ENCODE measurements around the gene STRADB.

The STRADB gene

GRCh38 chr2:201500534-201500933 is 49.0 kb downstream of the STRADB start:
- no peak overlapping the region for H3K27ac ChIP-seq
- H3K36me3 ChIP-seq, result no peaks in the 10 kb centered on the region
- no peaks in the 10 kb centered on the region for H3K27me3 ChIP-seq (ENCODE audit: insufficient read depth, low read depth, severe bottlenecking)
- DNase-seq, result no peak
- TF ChIP-seq CTCF (IDR thresholded peaks at IDR 0.05; ENCODE audit: low read depth, low read length), result no peak
- H3K9me3 ChIP-seq (ENCODE audit: severe bottlenecking), result peaks cover 9% of the 10 kb centered on the region
- no peak overlapping the region for H3K4me3 ChIP-seq (ENCODE audit: low read depth, low read length)

GRCh38 chr2:201502713-201503112 is 51.2 kb downstream of the STRADB start:
- no peak overlapping the region for H3K27ac ChIP-seq
- no peak for TF ChIP-seq CTCF (IDR thresholded peaks at IDR 0.05; ENCODE audit: low read depth, low read length)
- no peaks in the 10 kb centered on the region for H3K27me3 ChIP-seq (ENCODE audit: insufficient read depth, low read depth, severe bottlenecking)
- H3K9me3 ChIP-seq (ENCODE audit: severe bottlenecking), result peaks cover 9% of the 10 kb centered on the region
- no peak overlapping the region for H3K4me3 ChIP-seq (ENCODE audit: low read depth, low read length)
- DNase-seq, result no peak
- H3K36me3 ChIP-seq, result no peaks in the 10 kb centered on the region

- DNase-seq, result no peak
- no peak overlapping the region for H3K4me3 ChIP-seq (ENCODE audit: low read depth, low read length)
- H3K27ac ChIP-seq, result no peak overlapping the region
- no peak for TF ChIP-seq CTCF (IDR thresholded peaks at IDR 0.05; ENCODE audit: low read depth, low read length)
- no peaks in the 10 kb centered on the region for H3K36me3 ChIP-seq
- no peaks in the 10 kb centered on the region for H3K27me3 ChIP-seq (ENCODE audit: insufficient read depth, low read depth, severe bottlenecking)
- H3K9me3 ChIP-seq (ENCODE audit: severe bottlenecking), result peaks cover 6% of the 10 kb centered on the region
Observed at GRCh38 chr2:201507725-201508124, 56.2 kb downstream of the STRADB start.

- no peak for DNase-seq
- no peaks in the 10 kb centered on the region for H3K9me3 ChIP-seq (ENCODE audit: severe bottlenecking)
- H3K27me3 ChIP-seq (ENCODE audit: insufficient read depth, low read depth, severe bottlenecking), result no peaks in the 10 kb centered on the region
- H3K27ac ChIP-seq, result no peak overlapping the region
- no peak overlapping the region for H3K4me3 ChIP-seq (ENCODE audit: low read depth, low read length)
- no peaks in the 10 kb centered on the region for H3K36me3 ChIP-seq
- TF ChIP-seq CTCF (IDR thresholded peaks at IDR 0.05; ENCODE audit: low read depth, low read length), result no peak
Observed at GRCh38 chr2:201513271-201513670, 61.7 kb downstream of the STRADB start.

- Histone ChIP-seq H3K4me3 (ENCODE audit: low read depth, low read length) (no peak overlapping the region), H3K9me3 (ENCODE audit: severe bottlenecking) (peaks cover 3% of the 10 kb centered on the region), H3K27ac (no peak overlapping the region), H3K27me3 (ENCODE audit: insufficient read depth, low read depth, severe bottlenecking) (no peaks in the 10 kb centered on the region), H3K36me3 (no peaks in the 10 kb centered on the region)
- TF ChIP-seq CTCF (IDR thresholded peaks at IDR 0.05; ENCODE audit: low read depth, low read length), result no peak
- DNase-seq, result no peak
Observed at GRCh38 chr2:201515573-201516246, 64.2 kb downstream of the STRADB start.

GRCh38 chr2:201517094-201517493 is 65.6 kb downstream of the STRADB start:
- Histone ChIP-seq H3K9me3 (ENCODE audit: severe bottlenecking) (peaks cover 3% of the 10 kb centered on the region), H3K27ac (no peak overlapping the region), H3K36me3 (no peaks in the 10 kb centered on the region), H3K27me3 (ENCODE audit: insufficient read depth, low read depth, severe bottlenecking) (no peaks in the 10 kb centered on the region), H3K4me3 (ENCODE audit: low read depth, low read length) (no peak overlapping the region)
- no peak for TF ChIP-seq CTCF (IDR thresholded peaks at IDR 0.05; ENCODE audit: low read depth, low read length)
- DNase-seq, result no peak

All from WERI-Rb-1 (cell line).